Ishikawa (cell line): Measurements from ENCODE around the gene CKB.

Experiments used
- EP300 ChIP-seq: IDR thresholded peaks from 2 replicates; pipeline ENCODE4 v1.6.1; 2012; ENCODE audit warnings: borderline replicate concordance
- NFIC ChIP-seq: IDR thresholded peaks from 2 replicates; pipeline ENCODE4 v1.6.1; 2012
- RAD21 ChIP-seq: IDR thresholded peaks from 2 replicates; pipeline ENCODE4 v1.6.1; 2012; ENCODE audit warnings: low read depth
- YY1 ChIP-seq: IDR thresholded peaks from 2 replicates; pipeline ENCODE4 v1.6.1; 2012; ENCODE audit warnings: low read depth
- TF ChIP-seq, protein P1 (sequence below): IDR thresholded peaks from 2 replicates; pipeline ENCODE4 v1.6.1; 2012
- TF ChIP-seq, protein P2 (sequence below): IDR thresholded peaks from 2 replicates; pipeline ENCODE4 v1.6.1; 2012; ENCODE audit warnings: low read depth, mild to moderate bottlenecking
- TF ChIP-seq, protein P3 (sequence below): IDR thresholded peaks from 2 replicates; pipeline ENCODE4 v1.6.1; 2012

DNA sequence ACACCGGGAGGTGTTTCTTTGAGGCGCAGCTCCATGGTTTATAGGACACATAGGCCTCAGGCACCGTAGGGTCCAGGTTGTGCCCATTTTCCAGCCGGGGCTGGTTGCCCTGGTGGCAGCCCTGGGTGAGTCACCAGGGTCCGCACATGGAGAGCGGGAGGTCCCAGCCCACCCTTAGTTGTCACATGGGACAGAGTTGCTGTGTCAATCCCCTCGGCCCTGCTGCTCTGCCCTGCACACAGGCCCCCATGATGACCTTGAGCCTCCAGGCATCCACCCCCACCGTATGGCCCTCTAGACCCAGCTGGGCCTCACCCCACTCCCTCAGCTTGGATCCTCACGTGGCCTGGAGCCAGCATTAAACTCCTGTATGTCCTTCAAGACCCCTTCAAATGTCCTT is 14.1 kb upstream of the CKB start:
- TF ChIP-seq, protein P1, sequence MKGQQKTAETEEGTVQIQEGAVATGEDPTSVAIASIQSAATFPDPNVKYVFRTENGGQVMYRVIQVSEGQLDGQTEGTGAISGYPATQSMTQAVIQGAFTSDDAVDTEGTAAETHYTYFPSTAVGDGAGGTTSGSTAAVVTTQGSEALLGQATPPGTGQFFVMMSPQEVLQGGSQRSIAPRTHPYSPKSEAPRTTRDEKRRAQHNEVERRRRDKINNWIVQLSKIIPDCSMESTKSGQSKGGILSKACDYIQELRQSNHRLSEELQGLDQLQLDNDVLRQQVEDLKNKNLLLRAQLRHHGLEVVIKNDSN, result no peak
- TF ChIP-seq, protein P2, sequence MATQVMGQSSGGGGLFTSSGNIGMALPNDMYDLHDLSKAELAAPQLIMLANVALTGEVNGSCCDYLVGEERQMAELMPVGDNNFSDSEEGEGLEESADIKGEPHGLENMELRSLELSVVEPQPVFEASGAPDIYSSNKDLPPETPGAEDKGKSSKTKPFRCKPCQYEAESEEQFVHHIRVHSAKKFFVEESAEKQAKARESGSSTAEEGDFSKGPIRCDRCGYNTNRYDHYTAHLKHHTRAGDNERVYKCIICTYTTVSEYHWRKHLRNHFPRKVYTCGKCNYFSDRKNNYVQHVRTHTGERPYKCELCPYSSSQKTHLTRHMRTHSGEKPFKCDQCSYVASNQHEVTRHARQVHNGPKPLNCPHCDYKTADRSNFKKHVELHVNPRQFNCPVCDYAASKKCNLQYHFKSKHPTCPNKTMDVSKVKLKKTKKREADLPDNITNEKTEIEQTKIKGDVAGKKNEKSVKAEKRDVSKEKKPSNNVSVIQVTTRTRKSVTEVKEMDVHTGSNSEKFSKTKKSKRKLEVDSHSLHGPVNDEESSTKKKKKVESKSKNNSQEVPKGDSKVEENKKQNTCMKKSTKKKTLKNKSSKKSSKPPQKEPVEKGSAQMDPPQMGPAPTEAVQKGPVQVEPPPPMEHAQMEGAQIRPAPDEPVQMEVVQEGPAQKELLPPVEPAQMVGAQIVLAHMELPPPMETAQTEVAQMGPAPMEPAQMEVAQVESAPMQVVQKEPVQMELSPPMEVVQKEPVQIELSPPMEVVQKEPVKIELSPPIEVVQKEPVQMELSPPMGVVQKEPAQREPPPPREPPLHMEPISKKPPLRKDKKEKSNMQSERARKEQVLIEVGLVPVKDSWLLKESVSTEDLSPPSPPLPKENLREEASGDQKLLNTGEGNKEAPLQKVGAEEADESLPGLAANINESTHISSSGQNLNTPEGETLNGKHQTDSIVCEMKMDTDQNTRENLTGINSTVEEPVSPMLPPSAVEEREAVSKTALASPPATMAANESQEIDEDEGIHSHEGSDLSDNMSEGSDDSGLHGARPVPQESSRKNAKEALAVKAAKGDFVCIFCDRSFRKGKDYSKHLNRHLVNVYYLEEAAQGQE, result no peak
- TF ChIP-seq, protein P3, sequence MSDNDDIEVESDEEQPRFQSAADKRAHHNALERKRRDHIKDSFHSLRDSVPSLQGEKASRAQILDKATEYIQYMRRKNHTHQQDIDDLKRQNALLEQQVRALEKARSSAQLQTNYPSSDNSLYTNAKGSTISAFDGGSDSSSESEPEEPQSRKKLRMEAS, result no peak
- TF ChIP-seq YY1 (no peak), NFIC (no peak), EP300 (no peak), RAD21 (no peak)
